ENCODE measurements around the gene CCDC157.
"Not testable (repeated sequence)": the region's sequence is repeated elsewhere in the genome, so short reads cannot be mapped to it uniquely, and the experiment has no call there.

The CCDC157 gene

DNA sequence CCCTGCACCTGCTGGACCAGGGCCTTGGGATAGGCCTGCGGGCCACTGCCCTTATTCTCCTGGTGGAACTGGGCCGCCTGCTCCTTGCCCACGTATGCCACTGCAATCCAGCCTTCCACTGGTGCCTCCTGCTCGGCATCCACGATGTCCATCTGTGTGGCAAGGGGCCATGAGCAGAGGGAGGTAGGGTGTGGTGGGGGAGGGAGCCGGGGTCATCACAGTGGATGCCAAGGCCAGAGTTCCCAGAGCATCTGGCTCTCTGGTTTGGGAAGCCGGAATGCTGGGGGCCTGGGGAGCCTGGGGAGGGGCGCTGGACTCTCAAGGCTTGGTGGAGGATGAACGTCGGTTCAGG is 29.8 kb downstream of the CCDC157 start:
- no peak for DNase-seq (ENCODE audit: insufficient read length, low spot score)
- no peak for FAIRE-seq

DNA sequence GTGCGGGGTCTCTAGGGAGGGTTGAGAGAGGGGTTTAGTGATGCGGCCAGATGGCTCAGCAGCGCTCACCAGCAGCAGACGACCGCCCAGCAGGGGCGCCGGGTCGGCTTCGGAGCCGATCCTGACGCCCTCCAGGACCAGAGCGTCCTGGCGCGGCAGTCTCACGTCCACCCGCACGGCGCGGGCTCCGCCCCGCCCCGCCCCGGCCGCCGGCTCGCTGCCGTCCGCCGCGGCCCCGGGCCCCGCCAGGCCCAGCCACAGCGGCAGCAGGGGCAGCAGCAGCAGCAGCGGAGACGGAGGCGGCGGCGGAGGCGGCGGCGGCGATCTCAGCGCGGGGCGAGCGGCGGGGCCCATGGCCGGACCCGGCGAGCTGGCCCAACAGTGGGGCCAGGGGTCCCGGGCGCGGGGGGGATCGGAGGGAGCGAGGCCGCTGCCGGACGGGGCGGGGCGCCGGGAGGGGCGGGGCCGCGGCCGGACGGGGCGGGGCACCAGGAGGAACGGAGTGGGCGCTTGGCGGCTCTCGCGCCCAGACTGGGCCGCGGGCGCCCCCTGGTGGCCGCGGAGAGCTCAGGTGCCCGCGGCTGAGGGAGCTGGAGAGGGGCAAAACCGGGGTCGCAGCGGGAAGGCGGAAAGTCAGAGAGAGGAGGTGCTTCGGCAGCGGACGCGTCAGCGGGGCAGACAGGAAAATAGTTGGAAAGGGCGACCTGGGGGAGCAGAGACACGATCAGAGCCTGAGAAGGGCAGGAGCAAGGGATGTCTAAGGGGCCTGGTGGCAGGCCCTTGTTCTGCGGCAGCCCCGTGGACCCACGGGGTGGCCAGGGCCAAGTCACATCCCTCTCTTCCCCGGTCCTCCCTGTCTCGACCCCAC is 30.4 kb downstream of the CCDC157 start, which contains the start of gene RNF215:
Gene RNF215, minus strand, starts transcription at position 452 of the 868 bp plus-strand sequence. Its CDS starts 98 bp downstream, at position 354.
- DNase-seq (ENCODE audit: insufficient read length, low spot score) (peak; percentile 72), FAIRE-seq (peak; percentile 55)

DNA sequence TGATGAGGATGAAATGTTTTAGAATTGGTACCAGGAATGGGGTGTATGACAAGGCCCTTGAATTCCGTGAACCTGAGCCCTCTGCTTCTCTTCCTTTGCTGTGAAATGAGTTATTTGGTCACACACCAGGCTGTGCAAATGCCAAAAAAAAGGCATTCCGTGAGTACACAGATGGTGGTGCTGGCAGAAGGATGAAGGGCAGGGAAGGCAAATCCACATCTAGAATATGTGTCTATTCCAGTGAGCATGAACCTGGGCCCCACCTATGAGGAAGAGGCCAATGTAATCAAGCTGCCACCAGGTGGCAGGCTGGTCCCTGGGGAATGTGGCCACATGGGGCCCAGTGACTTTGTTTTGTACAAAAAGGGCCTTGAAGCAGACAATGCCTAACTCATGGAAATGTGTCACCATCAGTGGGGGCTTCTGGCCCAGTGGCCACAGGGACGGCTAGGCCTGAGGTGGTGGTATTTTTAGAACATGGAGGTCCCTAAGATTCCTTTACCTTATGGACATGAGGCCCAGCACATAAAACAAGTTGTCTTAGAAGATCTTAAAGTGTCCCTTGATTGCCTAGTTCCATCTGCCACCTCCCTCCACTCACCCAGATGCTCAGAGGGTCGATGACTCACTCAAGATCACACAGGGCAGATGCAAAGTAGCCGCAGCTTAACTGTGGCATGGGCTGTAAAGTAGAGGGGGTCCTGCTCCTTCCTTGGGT is 34.3 kb downstream of the CCDC157 start:
- FAIRE-seq = no peak
- no peak for DNase-seq (ENCODE audit: insufficient read length, low spot score)

DNA sequence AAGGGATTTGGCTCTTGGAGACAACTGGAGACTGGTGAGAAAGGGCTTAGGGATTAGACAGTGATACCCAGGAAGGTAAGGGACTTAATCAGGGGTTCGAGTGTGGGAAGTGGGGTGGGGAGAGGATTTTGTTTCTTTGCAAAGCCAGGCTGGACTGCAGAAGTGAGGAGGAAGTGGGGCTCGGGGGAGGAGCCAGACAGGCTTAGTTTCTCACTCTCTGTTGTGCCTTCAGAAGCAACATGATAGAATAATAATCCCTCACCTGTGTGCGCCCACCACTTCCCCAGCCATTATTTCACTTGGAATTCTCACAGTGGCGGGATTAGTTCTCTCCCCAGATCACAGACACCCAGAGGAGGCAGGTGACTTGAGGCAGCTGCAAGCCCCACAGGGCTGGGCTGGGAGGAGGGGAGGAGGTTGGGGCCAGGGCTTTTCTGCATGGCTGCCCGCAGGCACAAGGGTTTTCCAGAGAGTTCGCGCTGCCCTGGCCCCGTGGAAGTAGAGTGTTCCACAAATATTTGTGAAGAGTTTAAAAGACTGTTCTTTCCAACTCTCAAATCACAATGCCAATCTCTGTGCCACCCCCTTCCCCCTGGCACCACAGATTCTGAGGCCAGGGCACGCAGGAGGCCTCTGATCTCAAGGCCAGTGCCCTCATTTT is 36.0 kb downstream of the CCDC157 start:
- no peak for DNase-seq (ENCODE audit: insufficient read length, low spot score)
- FAIRE-seq = no peak

DNA sequence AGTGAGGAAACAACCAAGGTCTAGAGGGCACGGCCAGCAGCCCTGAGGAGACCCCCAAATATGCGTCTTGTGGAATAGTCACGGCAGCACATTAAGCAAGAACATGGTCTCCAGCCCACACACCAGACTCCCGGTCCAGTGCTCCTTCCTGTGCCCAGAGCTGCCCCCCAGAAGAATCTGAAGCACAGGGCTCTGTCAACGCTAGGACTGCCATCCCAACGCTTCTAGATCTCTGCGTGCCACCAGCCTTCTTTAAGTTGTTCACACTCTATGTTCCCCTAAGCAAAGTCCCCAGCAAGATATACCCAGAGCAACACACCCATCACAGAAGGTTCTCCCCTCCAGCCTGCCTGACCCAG is 36.5 kb downstream of the CCDC157 start:
- DNase-seq (ENCODE audit: insufficient read length, low spot score) (no peak), FAIRE-seq (no peak)

DNA sequence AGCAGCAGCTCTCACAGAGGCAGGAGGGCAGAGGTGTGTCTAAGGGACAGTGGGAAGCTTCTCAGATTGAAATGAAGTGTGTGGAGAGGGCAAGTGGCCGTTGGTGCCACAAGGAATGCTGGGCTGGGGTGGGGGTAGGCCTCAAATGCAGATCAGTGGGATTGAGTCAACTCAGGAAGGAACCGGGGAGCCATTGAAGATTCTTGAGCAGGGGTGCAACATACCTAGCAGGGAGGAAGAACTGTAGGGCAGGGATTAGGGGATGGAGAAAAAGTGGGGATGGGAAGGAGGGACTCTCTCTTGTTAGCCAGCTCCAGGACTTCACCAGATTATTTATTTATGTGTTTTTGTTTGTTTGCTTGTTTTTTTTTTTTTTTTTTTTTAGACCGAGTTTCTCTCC is 37.1 kb downstream of the CCDC157 start:
- DNase-seq (ENCODE audit: insufficient read length, low spot score) (no peak), FAIRE-seq (no peak)

DNA sequence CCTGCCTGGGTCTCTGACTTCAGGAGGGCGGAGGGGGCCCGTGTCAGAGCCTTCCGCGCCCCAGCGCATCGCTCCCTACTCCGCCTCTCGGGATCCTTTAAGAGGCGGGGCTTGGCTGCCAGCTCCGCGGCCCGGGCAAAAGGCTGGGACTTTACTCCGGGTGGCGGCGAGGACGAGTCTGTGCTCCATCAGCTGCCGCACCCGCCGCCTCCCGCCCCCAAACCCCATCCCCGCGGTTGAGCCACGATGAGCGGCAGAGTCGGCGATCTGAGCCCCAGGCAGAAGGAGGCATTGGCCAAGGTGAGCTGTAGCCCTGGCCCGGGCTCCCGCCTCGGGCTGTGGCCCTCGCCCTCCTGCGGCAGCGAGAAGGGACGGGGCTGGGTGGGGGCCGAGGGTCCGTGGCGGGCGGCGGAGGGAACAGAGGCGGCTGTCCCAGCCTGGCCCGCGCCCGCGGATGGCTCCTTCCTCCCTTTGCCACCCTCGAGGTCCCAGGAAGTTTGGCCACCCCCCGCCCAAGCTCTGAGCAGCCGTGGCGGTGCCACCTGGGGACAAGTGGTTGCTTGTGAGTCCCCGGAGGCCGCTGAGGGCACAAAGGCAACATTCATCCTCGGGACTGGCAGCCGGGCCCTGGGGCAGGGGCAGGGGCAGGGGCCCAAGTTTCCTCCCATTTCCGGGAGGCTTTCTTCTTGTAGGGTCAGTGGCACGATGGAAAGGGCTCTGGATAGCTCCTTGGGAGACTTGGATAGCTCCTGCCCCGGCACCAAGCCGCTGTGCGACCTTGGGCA is 40.3 kb downstream of the CCDC157 start, which contains the start of gene SEC14L2:
Gene SEC14L2, plus strand, starts transcription at position 148 of the 785 bp plus-strand sequence. Its CDS starts 99 bp downstream, at position 247.
- FAIRE-seq (no peak), DNase-seq (ENCODE audit: insufficient read length, low spot score) (peak; percentile 63)

DNA sequence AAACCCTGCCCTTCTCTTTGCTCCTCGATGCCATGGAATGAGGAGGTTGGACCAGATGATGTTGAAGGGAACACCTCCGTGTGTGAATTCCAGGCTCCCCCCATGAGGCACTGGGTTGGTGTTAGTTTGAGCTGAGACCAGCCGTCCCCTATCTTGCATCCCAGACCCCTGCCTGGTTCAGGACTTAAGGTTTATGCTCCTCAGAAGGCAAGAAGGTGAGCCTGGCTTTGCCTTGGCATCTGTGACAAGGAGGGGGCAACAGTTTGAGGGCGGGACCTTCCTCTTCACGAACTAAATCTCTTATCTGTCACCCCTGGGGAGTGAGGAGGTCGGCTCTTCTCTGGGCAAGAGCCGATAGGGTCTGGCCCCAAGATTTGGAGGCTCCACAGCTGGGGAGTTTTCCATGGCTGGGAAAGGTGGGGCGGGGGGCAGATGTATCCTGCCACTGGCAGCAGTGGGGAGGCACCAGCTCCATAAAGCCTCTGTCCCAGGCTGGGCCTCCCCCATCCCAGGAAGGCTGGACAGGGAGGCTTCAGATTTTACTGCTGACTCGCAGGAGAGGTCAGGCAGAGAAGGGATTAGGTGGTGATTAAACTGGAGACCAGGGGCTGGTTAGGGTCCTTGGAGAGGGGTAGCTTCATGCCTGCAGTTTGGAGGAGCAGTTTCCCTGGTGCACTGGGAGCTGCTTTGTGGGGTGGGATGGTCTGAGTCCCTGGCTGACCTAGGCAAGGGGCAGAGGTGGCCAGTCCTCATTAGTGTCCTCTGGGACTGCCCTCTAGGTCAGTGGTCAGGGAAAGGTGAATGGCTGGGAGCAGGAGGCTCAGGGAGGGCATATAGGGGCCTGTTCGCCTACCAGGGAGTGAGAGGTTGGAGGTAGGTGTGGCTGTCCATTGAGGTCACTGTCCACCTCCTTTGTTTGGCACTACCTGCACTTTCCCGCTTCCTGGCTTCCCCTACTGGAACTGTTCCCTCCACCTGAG is 41.1 kb downstream of the CCDC157 start:
- FAIRE-seq = no peak
- no peak for DNase-seq (ENCODE audit: insufficient read length, low spot score)

DNA sequence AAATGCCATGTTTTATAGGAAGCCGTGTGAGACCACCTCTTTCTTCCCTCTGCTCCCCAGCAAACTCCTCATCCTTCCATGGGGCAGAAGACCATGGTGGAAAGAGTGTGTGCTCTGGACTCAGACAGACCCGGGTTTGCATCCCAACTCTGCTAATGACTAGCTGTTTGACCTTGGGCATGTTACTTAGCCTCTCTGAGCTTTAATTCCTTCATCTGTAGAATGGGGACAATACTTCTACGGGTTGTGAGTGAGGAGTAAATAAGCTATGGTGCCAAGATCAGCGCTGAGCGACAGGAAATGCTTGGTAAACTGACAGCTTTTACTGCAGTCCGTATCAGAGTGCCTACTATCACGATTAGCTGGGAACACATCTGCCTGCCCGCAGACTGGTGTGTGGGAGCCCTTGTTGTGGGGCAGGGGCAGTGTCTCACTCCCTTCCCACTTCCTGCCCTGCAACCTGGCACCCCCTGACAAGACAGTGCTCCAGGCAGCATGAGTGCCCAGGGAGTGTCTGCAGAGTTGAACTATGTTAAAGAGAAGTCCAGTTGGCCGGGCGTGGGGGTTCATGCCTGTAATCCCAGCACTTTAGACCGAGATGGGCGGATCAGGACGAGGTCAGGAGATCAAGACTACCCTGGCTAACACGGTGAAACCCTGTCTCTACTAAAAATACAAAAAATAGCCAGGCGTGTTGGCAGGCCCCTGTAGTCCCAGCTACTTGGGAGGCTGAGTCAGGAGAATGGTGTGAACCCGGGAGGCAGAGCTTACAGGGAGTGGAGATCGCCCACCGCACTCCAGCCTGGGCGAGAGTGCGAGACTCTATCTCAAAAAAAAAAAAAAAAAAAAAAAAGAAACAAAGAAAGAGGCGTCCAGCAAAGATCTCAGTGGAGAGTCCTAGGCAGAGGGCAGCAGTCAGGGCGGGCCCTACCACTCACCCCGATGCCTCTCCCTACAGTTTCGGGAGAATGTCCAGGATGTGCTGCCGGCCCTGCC is 42.2 kb downstream of the CCDC157 start:
- no peak for DNase-seq (ENCODE audit: insufficient read length, low spot score)
- FAIRE-seq = no peak

DNA sequence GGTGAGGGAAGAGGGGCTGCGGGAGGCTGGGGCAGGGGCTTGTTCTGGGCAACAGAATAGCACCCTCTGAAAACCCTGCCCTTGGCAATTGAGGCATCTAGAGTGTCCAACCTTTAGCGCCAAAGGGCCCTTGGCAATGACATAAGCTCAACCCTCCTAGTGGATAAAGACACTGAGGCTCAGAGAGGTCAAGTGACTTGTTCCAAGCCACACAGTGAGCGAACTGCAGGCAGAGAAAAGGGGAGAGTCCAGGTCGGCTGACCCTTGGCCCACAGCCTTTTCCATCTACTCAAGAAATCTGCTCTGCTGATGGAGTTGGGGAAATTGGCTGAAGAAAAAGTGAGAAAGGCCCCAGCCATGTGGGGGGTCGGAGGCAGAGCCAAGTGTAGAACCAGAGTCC is 42.9 kb downstream of the CCDC157 start:
- FAIRE-seq (no peak), DNase-seq (ENCODE audit: insufficient read length, low spot score) (no peak)

DNA sequence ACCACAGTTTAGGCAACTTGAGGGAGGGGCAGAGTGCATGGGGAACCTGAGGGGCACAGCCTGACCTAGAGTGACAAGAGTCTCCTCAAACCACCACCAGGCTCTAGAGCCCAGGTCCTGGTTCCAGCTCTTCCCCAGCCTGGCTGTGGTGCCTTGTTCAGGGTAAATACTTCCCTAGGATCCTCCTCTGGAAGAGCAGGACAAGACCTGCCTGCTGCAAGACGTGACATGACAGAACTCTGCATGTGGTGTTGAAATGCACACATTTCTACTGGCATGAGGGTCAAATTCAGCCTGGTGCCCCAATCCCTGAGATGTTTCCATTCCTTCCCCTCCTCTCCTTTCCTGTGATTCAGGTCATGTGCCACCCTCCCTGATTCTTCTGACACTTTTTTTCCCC is 43.4 kb downstream of the CCDC157 start:
- no peak for FAIRE-seq
- no peak for DNase-seq (ENCODE audit: insufficient read length, low spot score)

DNA sequence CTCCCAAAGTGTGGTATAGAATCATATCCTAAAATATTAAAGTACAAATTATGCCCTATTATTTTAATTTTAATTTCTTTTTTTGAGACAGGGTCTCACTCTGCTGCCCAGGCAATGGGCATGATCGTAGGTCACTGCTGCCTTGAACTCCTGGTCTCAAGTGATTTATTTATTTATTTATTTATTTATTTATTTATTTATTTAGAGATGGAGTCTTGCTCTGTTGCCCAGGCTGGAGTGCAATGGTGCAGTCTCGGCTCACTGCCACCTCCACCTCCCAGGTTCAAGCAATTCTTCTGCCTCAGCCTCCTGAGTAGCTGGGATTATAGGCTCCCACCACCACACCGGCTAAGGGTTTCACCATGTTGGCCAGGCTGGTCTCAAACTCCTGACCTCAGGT is 44.2 kb downstream of the CCDC157 start:
- DNase-seq (ENCODE audit: insufficient read length, low spot score); FAIRE-seq: not testable (repeated sequence)

DNA sequence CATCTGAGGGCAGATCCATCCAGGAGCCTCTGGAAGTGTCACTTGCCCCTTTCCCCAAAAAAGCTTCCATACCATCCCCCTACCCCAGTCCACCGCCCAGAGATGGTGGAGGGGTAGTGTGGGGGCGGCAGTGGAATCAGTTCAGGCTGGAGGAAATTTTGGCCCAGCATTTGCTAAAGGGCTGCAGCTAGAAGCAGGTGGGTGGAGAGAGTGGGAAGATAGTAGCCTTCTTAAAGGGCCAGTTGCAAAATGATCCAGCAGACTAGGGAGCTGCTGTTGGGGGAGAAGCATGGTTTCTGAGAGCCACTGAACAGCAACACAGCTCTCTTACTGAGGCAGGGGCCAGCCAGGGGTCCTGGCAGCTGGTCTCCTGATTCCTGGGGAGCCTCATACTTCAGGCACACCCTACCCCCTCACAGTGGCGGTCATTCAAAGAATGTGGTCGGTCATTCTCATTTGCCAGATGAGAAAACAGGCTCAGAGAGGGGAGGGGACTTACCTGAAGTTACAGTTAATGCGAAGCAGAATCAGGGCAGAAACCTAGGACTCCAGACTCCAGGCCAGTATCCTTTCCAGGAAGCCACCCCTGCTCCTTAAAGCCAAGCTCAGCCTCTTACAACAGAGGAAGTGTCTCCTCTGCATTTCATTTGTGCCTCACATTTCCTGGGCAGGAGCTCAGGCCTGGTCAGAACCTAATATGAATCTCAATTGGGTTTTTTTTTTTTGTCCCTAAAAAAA is 45.4 kb downstream of the CCDC157 start:
- no peak for DNase-seq (ENCODE audit: insufficient read length, low spot score)
- FAIRE-seq = no peak

DNA sequence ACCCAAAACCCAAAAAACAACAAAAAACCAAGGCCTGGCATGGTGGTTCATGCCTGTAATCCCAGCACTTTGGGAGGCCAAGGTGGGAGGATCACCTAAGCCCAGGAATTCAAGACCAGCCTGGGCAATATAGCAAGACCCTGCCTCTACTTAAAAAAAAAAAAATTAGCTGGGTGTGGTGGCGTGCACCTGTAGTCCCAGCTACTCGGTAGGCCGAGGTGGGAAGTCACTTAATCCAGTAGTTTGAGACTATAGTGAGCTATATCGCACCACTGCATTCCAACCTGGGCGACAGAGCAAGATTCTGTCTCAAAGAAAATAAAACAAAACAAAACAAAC is 45.9 kb downstream of the CCDC157 start:
- FAIRE-seq = not testable (repeated sequence)

DNA sequence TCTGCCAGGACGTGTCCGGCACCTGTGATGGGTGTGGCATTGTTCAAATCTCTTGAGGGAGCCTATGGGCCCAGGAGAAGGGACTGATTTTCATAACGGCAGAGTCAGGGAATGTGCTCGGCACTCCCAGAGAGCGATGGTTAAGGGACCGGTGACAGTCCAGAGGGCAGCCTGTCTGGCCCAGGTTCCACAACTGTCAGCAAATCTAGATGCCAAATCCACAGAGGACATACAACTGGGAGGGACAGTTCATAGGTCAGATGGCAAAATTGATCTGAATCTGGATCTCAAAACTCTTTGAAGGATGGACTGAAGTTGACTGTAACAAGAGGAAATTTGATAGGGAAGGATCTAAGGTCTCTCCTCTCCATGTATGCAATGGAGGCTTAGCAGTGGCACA is 47.5 kb downstream of the CCDC157 start:
- DNase-seq (ENCODE audit: insufficient read length, low spot score) (no peak), FAIRE-seq (no peak)

More for the DNA sequence above, 45.9 kb downstream of the CCDC157 start:
- DNase-seq (ENCODE audit: insufficient read length, low spot score) = not testable (repeated sequence)

DNA sequence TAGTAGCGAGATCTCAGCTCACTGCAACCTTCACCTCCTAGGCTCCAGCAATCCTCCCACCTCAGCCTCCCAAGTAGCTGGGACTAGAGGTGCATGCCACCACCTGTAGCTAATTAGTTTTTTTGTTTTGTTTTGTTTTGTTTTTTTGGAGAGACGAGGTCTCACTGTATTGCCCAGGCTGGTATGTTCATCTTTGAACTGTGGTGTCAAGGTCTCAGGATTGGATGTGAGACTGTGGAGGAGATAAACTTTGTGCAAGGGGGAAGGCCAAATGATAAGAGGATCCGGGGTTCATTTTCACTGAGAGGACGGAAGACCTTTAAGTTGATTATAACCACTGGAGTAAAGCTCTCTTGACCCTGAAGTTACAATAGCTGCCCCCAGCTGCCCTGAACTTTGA is 48.9 kb downstream of the CCDC157 start:
- no peak for DNase-seq (ENCODE audit: insufficient read length, low spot score)
- no peak for FAIRE-seq

DNA sequence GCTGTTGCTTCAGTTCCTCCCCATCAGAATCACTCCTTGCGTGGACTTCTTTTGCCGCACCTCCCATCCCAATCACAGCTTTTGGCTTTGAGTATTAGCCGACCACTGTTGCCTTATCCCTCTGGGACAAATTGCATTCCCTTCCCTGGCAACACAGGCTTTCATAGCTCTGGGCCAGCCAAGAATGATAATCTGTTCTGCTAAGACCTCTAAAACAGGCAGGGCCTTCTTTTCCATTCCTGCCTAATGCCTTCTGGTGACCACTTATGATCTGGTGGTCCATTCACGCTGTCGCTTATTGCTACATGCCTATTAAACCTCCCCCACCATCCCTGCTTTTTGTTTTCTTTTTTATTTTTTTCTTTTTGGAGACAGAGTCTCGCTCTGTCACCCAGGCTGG is 49.6 kb downstream of the CCDC157 start:
- no peak for FAIRE-seq

More for the DNA sequence above, 49.6 kb downstream of the CCDC157 start:
- DNase-seq (ENCODE audit: insufficient read length, low spot score) = no peak
